CD4-positive, alpha-beta memory T cell (primary cell): ENCODE measurements around the gene LGALS12. TPM values are rescaled to one million over a fixed set of nuclear protein-coding genes. Genes with fewer than 3 reads are reported as not detected.
A peak's percentile ranks its signal among the peaks of the same experiment; 100 is the strongest.

ENCODE experiments used
- CTCF ChIA-PET: fragments of 350-600 bp; sonication (Branson Sonifier 250); formaldehyde crosslinking; loops from one replicate; lab custom pipeline; 2021; ENCODE audit warnings: inconsistent platforms; ENCODE audit not compliant: partially characterized antibody; lab: Charles Lee
- POLR2A ChIA-PET: fragments of 350-600 bp; sonication (Branson Sonifier 250); formaldehyde crosslinking; loops from one replicate; lab custom pipeline; 2021; ENCODE audit not compliant: partially characterized antibody; lab: Charles Lee
- DNase-seq, 5 donors: peaks; one replicate each; pipeline versions ENCODE4 v3.0.0 to v3.0.0-alpha.2; 2020 to 2022; ENCODE audit warnings: mixed read lengths in 1 of 5
- H3K27ac ChIP-seq: one replicate; pipeline ENCODE4 v1.7.0; 2013; ENCODE audit warnings: low read depth, low read length
- H3K27me3 ChIP-seq: 2 replicates; pipeline ENCODE4 v1.7.0; 2013; ENCODE audit warnings: mild to moderate bottlenecking, low read length, moderate library complexity; ENCODE audit not compliant: insufficient read depth
- H3K36me3 ChIP-seq: 2 replicates; pipeline ENCODE4 v1.7.0; 2013; ENCODE audit warnings: mild to moderate bottlenecking, low read length, moderate library complexity; ENCODE audit not compliant: insufficient read depth
- H3K4me1 ChIP-seq: 2 replicates; pipeline ENCODE4 v1.7.0; 2013; ENCODE audit warnings: mild to moderate bottlenecking, low read length, moderate library complexity; ENCODE audit not compliant: insufficient read depth
- H3K4me3 ChIP-seq, 2 donors: one replicate each; pipeline ENCODE4 v1.7.0; 2013; ENCODE audit warnings: low read length in 2 of 2, mild to moderate bottlenecking in 1 of 2
- H3K9me3 ChIP-seq, 2 donors: one replicate each; pipeline ENCODE4 v1.7.0; 2013; ENCODE audit warnings: low read length in 2 of 2, control low read depth in 1 of 2; ENCODE audit not compliant: control insufficient read depth in 1 of 2
- H3K27ac Mint-ChIP-seq, 7 donors: one replicate each; pipeline ENCODE4 v1.8.0; 2020 to 2021; ENCODE audit warnings: mixed read lengths in 7 of 7, mild to moderate bottlenecking in 6 of 7, inconsistent platforms in 3 of 7, moderate library complexity in 3 of 7
- H3K27me3 Mint-ChIP-seq, 2 donors: one replicate each; pipeline ENCODE4 v1.8.0; 2020 to 2021; ENCODE audit warnings: mixed read lengths in 2 of 2
- H3K36me3 Mint-ChIP-seq, 2 donors: one replicate each; pipeline ENCODE4 v1.8.0; 2020 to 2021; ENCODE audit warnings: mixed read lengths in 2 of 2, inconsistent platforms in 1 of 2, mild to moderate bottlenecking in 1 of 2
- H3K4me1 Mint-ChIP-seq, 4 donors: one replicate each; pipeline ENCODE4 v1.8.0; 2020 to 2021; ENCODE audit warnings: mixed read lengths in 4 of 4, mild to moderate bottlenecking in 1 of 4
- H3K4me3 Mint-ChIP-seq, 8 donors: one replicate each; pipeline ENCODE4 v1.8.0; 2020 to 2021; ENCODE audit warnings: mixed read lengths in 8 of 8, mild to moderate bottlenecking in 7 of 8, moderate library complexity in 6 of 8, inconsistent platforms in 3 of 8
- H3K9me3 Mint-ChIP-seq, 8 donors: one replicate each; pipeline ENCODE4 v1.8.0; 2020 to 2021; ENCODE audit warnings: mixed read lengths in 8 of 8, mild to moderate bottlenecking in 5 of 8, inconsistent platforms in 3 of 8, moderate library complexity in 1 of 8
- intact Hi-C: fragments of 100-400 bp; cut with micrococcal nuclease; formaldehyde crosslinking; loops from one replicate; pipeline ENCODE4 v1.15.1; 2023
- polyA plus RNA-seq, 2 donors: library from polyadenylated mRNA; unstranded; fragments of 300-500 nt; fragmentation: Illumina TruSeq; gene quantifications; one replicate each; pipeline ENCODE4 v1.2.3, GENCODE V29; 2021
- total RNA-seq, 2 experiments: library from RNA; stranded (reverse); gene quantifications; one replicate each; pipeline ENCODE4 v1.2.3, GENCODE V29; 2021

The LGALS12 gene
- total and polyA plus RNA-seq, 4 experiments from 2014 or later = not detected

GRCh38 chr11:63480039-63480438 is 25.8 kb upstream of the LGALS12 start:
- H3K9me3 Mint-ChIP-seq = peaks cover 3 to 24% (median 17%) of the 10 kb centered on the region in 8 donors
- peaks cover 0 to 6% of the 10 kb centered on the region in 2 donors for H3K27me3 Mint-ChIP-seq
- ChIA-PET CTCF (interaction anchor here (0.9 to 5.4 kb wide), 21 partner anchors 10 to 261 kb away, joined by 3 to 191 read pairs (median 10); partner anchors contain the start of genes LGALS12, PLAAT3, PLAAT4 and PLAAT5), POLR2A (interaction anchor here (1.1 to 1.6 kb wide), 4 partner anchors 10 to 156 kb away, joined by 3 to 8 read pairs (median 4); partner anchors contain the start of gene PLAAT5)
- H3K4me3 Mint-ChIP-seq = no peak overlapping the region
- H3K27ac Mint-ChIP-seq = no peak overlapping the region
- H3K4me1 ChIP-seq = no peaks in the 10 kb centered on the region
- H3K4me1 Mint-ChIP-seq = no peaks in the 10 kb centered on the region
- no peaks in the 10 kb centered on the region for H3K27me3 ChIP-seq
- H3K9me3 ChIP-seq = no peaks in the 10 kb centered on the region
- intact Hi-C loops = no loop called here
- no peak overlapping the region for H3K27ac ChIP-seq
- H3K36me3 Mint-ChIP-seq = peaks cover 0 to 5% of the 10 kb centered on the region in 2 donors
- DNase-seq = no peak
- H3K4me3 ChIP-seq = no peak overlapping the region
- H3K36me3 ChIP-seq = no peaks in the 10 kb centered on the region

- CTCF ChIA-PET = no interaction called here
- Histone ChIP-seq H3K27ac (no peak overlapping the region), H3K27me3 (no peaks in the 10 kb centered on the region), H3K9me3 (no peaks in the 10 kb centered on the region), H3K4me1 (no peaks in the 10 kb centered on the region), H3K4me3 (no peak overlapping the region), H3K36me3 (no peaks in the 10 kb centered on the region)
- no peak overlapping the region for H3K27ac Mint-ChIP-seq
- POLR2A ChIA-PET = interaction anchor here (1.4 kb wide), 1 partner anchor 51 kb away, joined by 5 read pairs; the partner anchor contains the start of gene PLAAT4
- H3K4me1 Mint-ChIP-seq = peaks cover 2 to 12% (median 4%) of the 10 kb centered on the region in 4 donors
- H3K36me3 Mint-ChIP-seq = no peaks in the 10 kb centered on the region
- no peak overlapping the region for H3K4me3 Mint-ChIP-seq
- H3K9me3 Mint-ChIP-seq = peaks cover 0 to 26% (median 19%) of the 10 kb centered on the region in 8 donors
- intact Hi-C loops = no loop called here
- H3K27me3 Mint-ChIP-seq = peaks cover 0 to 4% of the 10 kb centered on the region in 2 donors
- DNase-seq = no peak
These were observed 20.1 kb upstream of the LGALS12 start for GRCh38 chr11:63485777-63486176.

- Histone ChIP-seq H3K27ac (no peak overlapping the region), H3K4me1 (peaks cover 13% of the 10 kb centered on the region), H3K4me3 (no peak overlapping the region), H3K27me3 (no peaks in the 10 kb centered on the region), H3K9me3 (no peaks in the 10 kb centered on the region), H3K36me3 (no peaks in the 10 kb centered on the region)
- Mint-ChIP-seq H3K4me3 (no peak overlapping the region), H3K27ac (no peak overlapping the region), H3K9me3 (peaks cover 0 to 23% (median 19%) of the 10 kb centered on the region in 8 donors), H3K4me1 (peaks cover 13 to 26% (median 17%) of the 10 kb centered on the region in 4 donors), H3K27me3 (peaks cover 5 to 7% of the 10 kb centered on the region in 2 donors), H3K36me3 (no peaks in the 10 kb centered on the region)
- POLR2A ChIA-PET = interaction anchor here (1.2 kb wide), 1 partner anchor 20 kb away, joined by 3 read pairs; no protein-coding TSS in a partner anchor
- CTCF ChIA-PET = interaction anchor here (0.6 to 6.5 kb wide), 2 partner anchors 9 to 151 kb away, joined by 3 to 48 read pairs; no protein-coding TSS in a partner anchor
- no peak for DNase-seq
- intact Hi-C loops = no loop called here
These were observed 17.1 kb upstream of the LGALS12 start for GRCh38 chr11:63488789-63489188.

GRCh38 chr11:63489879-63490278 is 16.0 kb upstream of the LGALS12 start:
- H3K36me3 Mint-ChIP-seq = no peaks in the 10 kb centered on the region
- H3K4me1 Mint-ChIP-seq = peaks cover 13 to 26% (median 17%) of the 10 kb centered on the region in 4 donors
- Histone ChIP-seq H3K4me1 (peaks cover 13% of the 10 kb centered on the region), H3K4me3 (no peak overlapping the region), H3K36me3 (no peaks in the 10 kb centered on the region), H3K27ac (no peak overlapping the region), H3K9me3 (no peaks in the 10 kb centered on the region), H3K27me3 (no peaks in the 10 kb centered on the region)
- peak overlapping the region in 1 of 7 donors; percentile 8 for H3K27ac Mint-ChIP-seq
- H3K4me3 Mint-ChIP-seq = peak overlapping the region in 4 of 8 donors; percentile 4 to 59 (median 28)
- H3K9me3 Mint-ChIP-seq = peaks cover 0 to 13% (median 10%) of the 10 kb centered on the region in 8 donors
- intact Hi-C loops = loop anchor here (2.0 kb wide), 1 partner anchor 41 kb away; no protein-coding TSS in a partner anchor
- H3K27me3 Mint-ChIP-seq = peaks cover 5 to 10% of the 10 kb centered on the region in 2 donors
- ChIA-PET POLR2A (interaction anchor here (1.0 to 2.3 kb wide), 5 partner anchors 10 to 77 kb away, joined by 3 to 20 read pairs (median 4); partner anchors contain the start of gene PLAAT4), CTCF (interaction anchor here (0.8 to 6.5 kb wide), 3 partner anchors 10 to 146 kb away, joined by 3 to 48 read pairs (median 14); partner anchors contain the start of gene PLAAT4)
- DNase-seq = no peak

- Histone ChIP-seq H3K4me3 (peak within 1 kb of the TSS in 1 of 2 donors; percentile 18), H3K4me1 (peaks cover 13% of the 10 kb centered on the region), H3K27me3 (no peaks in the 10 kb centered on the region), H3K27ac (no peak within 1 kb of the TSS), H3K9me3 (no peaks in the 10 kb centered on the region), H3K36me3 (no peaks in the 10 kb centered on the region)
- Mint-ChIP-seq H3K36me3 (no peaks in the 10 kb centered on the region), H3K9me3 (peaks cover 0 to 5% (median 3%) of the 10 kb centered on the region in 8 donors), H3K27ac (peak within 1 kb of the TSS; percentile 32 to 89 (median 58)), H3K4me1 (peaks cover 13 to 26% (median 17%) of the 10 kb centered on the region in 4 donors), H3K27me3 (peaks cover 5 to 10% of the 10 kb centered on the region in 2 donors), H3K4me3 (peak within 1 kb of the TSS; percentile 80 to 93 (median 86))
- ChIA-PET CTCF (interaction anchor here (0.6 to 6.5 kb wide), 4 partner anchors 11 to 145 kb away, joined by 3 to 48 read pairs (median 8); partner anchors contain the start of gene PLAAT4), POLR2A (interaction anchor here (1.0 to 2.3 kb wide), 7 partner anchors 10 to 123 kb away, joined by 3 to 20 read pairs (median 5); partner anchors contain the start of genes PLAAT3 and PLAAT4)
- DNase-seq = peak in 3 of 5 donors; percentile 9 to 16 (median 16)
- intact Hi-C loops = loop anchor here (2.0 kb wide), 1 partner anchor 40 kb away; no protein-coding TSS in a partner anchor
These were observed 15.2 kb upstream of the LGALS12 start, which contains the start of gene PLAAT5 for GRCh38 chr11:63490551-63491239. Gene PLAAT5, minus strand, starts transcription at chr11:63491167. Its CDS starts 133 bp downstream, at chr11:63491034.

GRCh38 chr11:63491240-63491587 is 14.7 kb upstream of the LGALS12 start:
- H3K4me3 ChIP-seq = peak overlapping the region in 1 of 2 donors; percentile 18
- POLR2A ChIA-PET = interaction anchor here (1.0 to 2.3 kb wide), 6 partner anchors 11 to 123 kb away, joined by 3 to 20 read pairs (median 4); partner anchors contain the start of genes PLAAT3 and PLAAT4

More at GRCh38 chr11:63491240-63491587, 14.7 kb upstream of the LGALS12 start:
- H3K4me1 ChIP-seq = peaks cover 13% of the 10 kb centered on the region
- Mint-ChIP-seq H3K4me1 (peaks cover 13 to 26% (median 17%) of the 10 kb centered on the region in 4 donors), H3K27me3 (peaks cover 5 to 10% of the 10 kb centered on the region in 2 donors), H3K9me3 (peaks cover 0 to 2% (median 0%) of the 10 kb centered on the region in 8 donors), H3K27ac (peak overlapping the region; percentile 4 to 89 (median 58)), H3K36me3 (no peaks in the 10 kb centered on the region), H3K4me3 (peak overlapping the region; percentile 80 to 93 (median 86))
- DNase-seq = peak in 1 of 5 donors; percentile 8
- intact Hi-C loops = loop anchor here (2.0 kb wide), 1 partner anchor 40 kb away; no protein-coding TSS in a partner anchor
- no peaks in the 10 kb centered on the region for H3K9me3 ChIP-seq
- CTCF ChIA-PET = interaction anchor here (0.9 to 6.5 kb wide), 5 partner anchors 11 to 191 kb away, joined by 3 to 48 read pairs (median 4); partner anchors contain the start of gene PLAAT4
- no peak overlapping the region for H3K27ac ChIP-seq
- H3K36me3 ChIP-seq = no peaks in the 10 kb centered on the region
- H3K27me3 ChIP-seq = no peaks in the 10 kb centered on the region
